C4-2B (cell line): ENCODE measurements around the gene BTRC.

Experiments used
- H3K27ac ChIP-seq: fragments of 450-650 bp; 2 replicates; pipeline ENCODE4 v1.5.1; 2017
- ZFX ChIP-seq: fragments of 450-650 bp; IDR thresholded peaks from 2 replicates; pipeline ENCODE4 v1.6.1; 2017
- TF ChIP-seq, protein P1 (sequence below): fragments of 450-650 bp; conservative IDR thresholded peaks from 2 replicates; pipeline ENCODE4 v1.5.1; 2017; ENCODE audit warnings: mild to moderate bottlenecking

Gene BTRC

DNA sequence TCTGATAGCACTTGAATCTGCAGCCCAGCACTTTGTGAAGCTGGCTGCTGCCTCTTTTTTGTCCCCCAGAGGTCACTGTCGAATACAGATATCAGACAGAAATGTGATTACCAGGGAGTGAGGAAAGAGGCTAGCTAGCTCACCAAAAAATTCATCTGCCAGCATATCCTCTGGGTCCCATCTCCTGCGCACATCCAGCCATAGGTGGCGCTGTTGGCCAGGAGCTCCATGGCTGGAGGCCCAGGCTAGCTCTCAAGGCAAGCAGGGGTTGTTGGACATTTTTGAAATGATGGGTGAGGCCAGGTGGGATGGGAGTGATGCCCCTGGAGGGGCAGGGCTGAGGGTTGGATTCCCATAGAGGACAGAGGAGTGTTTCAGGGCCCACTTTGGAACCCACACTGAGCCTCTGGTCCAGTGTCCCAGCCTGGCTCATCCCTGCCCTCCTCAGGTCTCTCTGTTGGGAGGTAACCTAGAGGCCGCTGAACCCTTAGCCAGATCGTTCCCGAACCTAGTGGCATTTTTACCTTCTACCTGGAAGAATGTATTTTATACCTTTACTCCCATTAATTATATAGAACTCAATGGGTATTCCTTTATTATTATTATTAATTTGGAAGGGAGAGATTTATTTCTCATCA is 248.9 kb downstream of the BTRC start:
- H3K27ac ChIP-seq: no peak overlapping the region
- TF ChIP-seq ZFX: no peak
- TF ChIP-seq, protein P1, sequence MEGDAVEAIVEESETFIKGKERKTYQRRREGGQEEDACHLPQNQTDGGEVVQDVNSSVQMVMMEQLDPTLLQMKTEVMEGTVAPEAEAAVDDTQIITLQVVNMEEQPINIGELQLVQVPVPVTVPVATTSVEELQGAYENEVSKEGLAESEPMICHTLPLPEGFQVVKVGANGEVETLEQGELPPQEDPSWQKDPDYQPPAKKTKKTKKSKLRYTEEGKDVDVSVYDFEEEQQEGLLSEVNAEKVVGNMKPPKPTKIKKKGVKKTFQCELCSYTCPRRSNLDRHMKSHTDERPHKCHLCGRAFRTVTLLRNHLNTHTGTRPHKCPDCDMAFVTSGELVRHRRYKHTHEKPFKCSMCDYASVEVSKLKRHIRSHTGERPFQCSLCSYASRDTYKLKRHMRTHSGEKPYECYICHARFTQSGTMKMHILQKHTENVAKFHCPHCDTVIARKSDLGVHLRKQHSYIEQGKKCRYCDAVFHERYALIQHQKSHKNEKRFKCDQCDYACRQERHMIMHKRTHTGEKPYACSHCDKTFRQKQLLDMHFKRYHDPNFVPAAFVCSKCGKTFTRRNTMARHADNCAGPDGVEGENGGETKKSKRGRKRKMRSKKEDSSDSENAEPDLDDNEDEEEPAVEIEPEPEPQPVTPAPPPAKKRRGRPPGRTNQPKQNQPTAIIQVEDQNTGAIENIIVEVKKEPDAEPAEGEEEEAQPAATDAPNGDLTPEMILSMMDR: peak; percentile 97
